Right lobe of liver (tissue), 4 donors: Measurements from ENCODE around the gene RASAL2.

Source experiments
- CTCF ChIP-seq, 4 donors: fragments of 200-600 bp in 3 of 4; fragments of 450-650 bp in 1 of 4; IDR thresholded peaks; one replicate each; pipeline versions ENCODE4 v1.5.1 to v1.8.0; 2016 to 2022; ENCODE audit warnings: antibody characterized with exemption in 4 of 4, mild to moderate bottlenecking in 2 of 4
- POLR2A ChIP-seq: fragments of 450-650 bp; IDR thresholded peaks from one replicate; pipeline ENCODE4 v1.6.1; 2017; ENCODE audit warnings: antibody characterized with exemption, mild to moderate bottlenecking
- donor health status: DM: no; HTN: no; CAD: no.
- donor health status: DM: no; HTN: no; CAD: no.
- donor health status: DM: no; HTN: yes; CAD: no.

GRCh38 chr1:178358456-178358855 lies 264.6 kb downstream of the RASAL2 start:
- no peak for TF ChIP-seq POLR2A
- no peak for TF ChIP-seq CTCF (IDR thresholded peaks at IDR 0.05)
